Measurements from ENCODE around the gene STK32A.

The STK32A gene

DNA sequence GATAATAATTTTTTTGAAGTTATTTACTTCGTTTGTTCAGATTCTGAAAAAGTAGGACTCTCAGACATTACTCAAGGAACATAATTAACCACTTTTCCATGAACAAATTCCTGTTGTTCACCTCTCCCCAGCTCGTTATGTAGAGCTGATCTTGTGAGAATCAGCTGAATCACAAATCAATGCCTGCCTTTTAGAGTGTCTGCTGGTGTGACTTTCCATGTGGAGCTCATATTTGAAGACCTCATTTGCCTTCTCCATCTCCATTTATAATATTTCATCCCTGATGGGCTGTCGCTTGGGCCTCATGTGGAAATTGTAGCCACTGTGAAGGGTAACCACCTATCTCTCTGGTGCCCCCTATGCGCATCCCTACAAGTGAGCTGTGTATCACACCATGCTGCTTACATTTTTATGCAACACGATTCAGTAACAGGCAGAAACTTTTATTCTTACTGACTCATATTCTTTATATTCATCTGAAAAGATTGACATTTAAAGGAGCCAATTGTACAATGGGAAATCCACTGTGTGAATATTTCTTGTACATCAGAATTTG lies 111.3 kb downstream of the STK32A start:
- no peak overlapping the region for H3K4me3 ChIP-seq (ENCODE audit: low read depth, low read length)
- DNase-seq (ENCODE audit: low read depth) = no peak
- TF ChIP-seq, protein P1, sequence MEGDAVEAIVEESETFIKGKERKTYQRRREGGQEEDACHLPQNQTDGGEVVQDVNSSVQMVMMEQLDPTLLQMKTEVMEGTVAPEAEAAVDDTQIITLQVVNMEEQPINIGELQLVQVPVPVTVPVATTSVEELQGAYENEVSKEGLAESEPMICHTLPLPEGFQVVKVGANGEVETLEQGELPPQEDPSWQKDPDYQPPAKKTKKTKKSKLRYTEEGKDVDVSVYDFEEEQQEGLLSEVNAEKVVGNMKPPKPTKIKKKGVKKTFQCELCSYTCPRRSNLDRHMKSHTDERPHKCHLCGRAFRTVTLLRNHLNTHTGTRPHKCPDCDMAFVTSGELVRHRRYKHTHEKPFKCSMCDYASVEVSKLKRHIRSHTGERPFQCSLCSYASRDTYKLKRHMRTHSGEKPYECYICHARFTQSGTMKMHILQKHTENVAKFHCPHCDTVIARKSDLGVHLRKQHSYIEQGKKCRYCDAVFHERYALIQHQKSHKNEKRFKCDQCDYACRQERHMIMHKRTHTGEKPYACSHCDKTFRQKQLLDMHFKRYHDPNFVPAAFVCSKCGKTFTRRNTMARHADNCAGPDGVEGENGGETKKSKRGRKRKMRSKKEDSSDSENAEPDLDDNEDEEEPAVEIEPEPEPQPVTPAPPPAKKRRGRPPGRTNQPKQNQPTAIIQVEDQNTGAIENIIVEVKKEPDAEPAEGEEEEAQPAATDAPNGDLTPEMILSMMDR (IDR thresholded peaks at IDR 0.05; ENCODE audit: low read depth, low read length, missing control alignments) = no peak
- in situ Hi-C loops (cut with HindIII; ENCODE audit: low sequenced_read_pairs) = no loop called here

DNA sequence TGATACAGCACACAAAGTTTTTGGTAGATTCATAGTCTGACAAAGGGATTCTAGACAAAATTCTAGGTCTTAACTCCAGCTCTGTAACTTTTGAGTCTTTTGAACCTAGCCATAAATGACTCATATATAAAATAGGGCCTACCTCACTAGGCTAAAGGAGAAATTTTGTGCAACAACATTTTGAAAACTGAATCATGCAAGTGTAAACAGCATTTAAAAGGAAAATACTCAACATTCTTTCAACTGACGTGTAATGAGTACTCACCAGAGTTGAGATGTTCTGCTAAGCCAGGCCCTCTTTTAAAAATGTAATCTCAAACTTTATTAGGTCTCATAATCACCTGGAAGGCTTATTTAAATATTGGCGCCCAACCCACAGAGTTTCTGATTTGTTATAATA lies 113.2 kb downstream of the STK32A start:
- DNase-seq (ENCODE audit: low read depth) = no peak
- in situ Hi-C loops (cut with HindIII; ENCODE audit: low sequenced_read_pairs) = no loop called here
- TF ChIP-seq, protein P1 (IDR thresholded peaks at IDR 0.05; ENCODE audit: low read depth, low read length, missing control alignments) = no peak
- no peak overlapping the region for H3K4me3 ChIP-seq (ENCODE audit: low read depth, low read length)

DNA sequence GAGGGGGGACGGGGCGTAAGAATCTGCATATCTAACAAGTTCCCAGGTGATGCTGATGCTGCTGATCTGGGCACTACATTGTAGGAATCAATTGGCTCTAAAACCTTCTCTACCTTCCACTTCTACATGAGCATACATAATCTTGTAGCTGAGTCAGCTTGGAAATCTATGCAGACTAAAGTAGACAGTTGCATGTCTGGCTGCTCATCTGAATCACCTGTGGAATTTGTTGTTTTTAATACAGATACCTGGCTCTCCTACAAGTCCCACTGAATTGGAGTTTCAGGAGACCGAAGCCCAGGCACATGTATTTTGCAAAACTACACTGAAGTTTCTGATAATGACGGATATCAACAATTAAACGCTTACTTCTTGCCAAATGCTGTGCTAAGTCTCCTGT lies 113.6 kb downstream of the STK32A start:
- TF ChIP-seq, protein P1 (IDR thresholded peaks at IDR 0.05; ENCODE audit: low read depth, low read length, missing control alignments) = no peak
- in situ Hi-C loops (cut with HindIII; ENCODE audit: low sequenced_read_pairs) = no loop called here
- no peak overlapping the region for H3K4me3 ChIP-seq (ENCODE audit: low read depth, low read length)
- DNase-seq (ENCODE audit: low read depth) = no peak

DNA sequence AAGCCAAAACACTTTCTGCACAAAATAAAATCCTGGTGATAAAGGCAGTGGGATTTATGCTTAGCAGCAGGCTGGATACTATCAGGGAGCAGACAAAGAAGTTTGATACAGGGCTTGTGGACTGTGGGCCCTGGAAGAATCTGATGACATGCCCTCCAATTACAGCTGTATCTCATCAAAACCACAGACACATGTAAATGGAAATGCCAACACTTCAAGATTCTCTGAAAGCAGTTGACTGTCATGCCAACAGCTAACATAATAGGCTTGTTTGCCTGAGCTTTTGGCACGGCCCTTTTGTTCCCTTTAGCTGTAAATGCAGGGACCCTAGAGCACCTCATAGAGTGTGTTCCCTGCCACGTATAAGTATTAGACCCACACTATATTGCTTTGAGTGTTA lies 114.4 kb downstream of the STK32A start:
- no peak overlapping the region for H3K4me3 ChIP-seq (ENCODE audit: low read depth, low read length)
- in situ Hi-C loops (cut with HindIII; ENCODE audit: low sequenced_read_pairs) = no loop called here

DNA sequence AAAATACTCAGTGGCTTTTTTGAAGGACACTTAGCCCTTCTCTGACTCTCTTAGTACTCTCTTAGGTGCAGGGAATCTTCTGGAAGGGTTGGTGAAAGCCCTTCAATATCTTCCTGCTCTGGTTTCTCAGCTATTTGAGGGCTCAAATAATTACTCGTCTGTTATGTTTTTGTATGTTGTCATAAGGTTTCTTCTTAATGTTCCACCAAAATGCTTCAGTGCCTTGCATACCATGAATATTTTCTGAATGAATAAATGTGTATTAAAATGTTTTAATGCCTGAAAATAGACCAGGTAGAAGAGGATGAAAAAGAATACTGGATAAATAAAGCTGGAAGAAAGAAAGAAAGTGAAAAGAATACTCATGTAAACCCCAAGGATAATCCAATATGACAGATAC lies 124.3 kb downstream of the STK32A start:
- no peak overlapping the region for H3K4me3 ChIP-seq (ENCODE audit: low read depth, low read length)
- TF ChIP-seq, protein P1 (IDR thresholded peaks at IDR 0.05; ENCODE audit: low read depth, low read length, missing control alignments) = no peak
- DNase-seq (ENCODE audit: low read depth) = no peak
- in situ Hi-C loops (cut with HindIII; ENCODE audit: low sequenced_read_pairs) = no loop called here

More for the DNA sequence above, 114.4 kb downstream of the STK32A start:
- no peak for DNase-seq (ENCODE audit: low read depth)
- TF ChIP-seq, protein P1 (IDR thresholded peaks at IDR 0.05; ENCODE audit: low read depth, low read length, missing control alignments) = no peak

DNA sequence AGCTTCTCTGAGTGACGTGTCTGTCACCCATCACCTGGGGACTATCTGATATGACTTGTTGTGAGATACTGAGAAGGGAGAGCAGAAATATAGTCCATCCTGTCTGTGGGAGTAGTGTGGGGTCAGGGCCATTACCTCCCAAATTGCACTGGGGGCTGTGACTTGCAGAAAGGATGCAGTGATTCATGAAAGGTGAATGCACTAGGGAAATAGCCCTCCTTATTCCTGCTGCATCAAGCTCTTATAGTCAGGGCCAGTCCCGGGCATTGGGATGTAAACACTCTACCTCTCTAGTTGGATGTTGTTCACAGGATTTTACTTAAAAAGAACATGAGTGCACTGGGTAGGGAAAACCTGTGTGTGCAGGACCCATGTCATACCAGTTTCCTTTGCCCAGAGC lies 124.8 kb downstream of the STK32A start:
- no peak overlapping the region for H3K4me3 ChIP-seq (ENCODE audit: low read depth, low read length)
- no peak for DNase-seq (ENCODE audit: low read depth)
- TF ChIP-seq, protein P1 (IDR thresholded peaks at IDR 0.05; ENCODE audit: low read depth, low read length, missing control alignments) = no peak
- in situ Hi-C loops (cut with HindIII; ENCODE audit: low sequenced_read_pairs) = no loop called here
